Stomach (tissue), 9 donors: ENCODE results near the gene CEP350. TPM values are rescaled to one million over a fixed set of nuclear protein-coding genes. Genes with fewer than 3 reads are reported as not detected.

Experiments
- DNase-seq, 2 donors: peaks; one replicate each; pipeline versions ENCODE4 v3.0.0 to v3.0.0-alpha.2; 2013 to 2019
- H3K27ac ChIP-seq, 5 donors: fragments of 200-600 bp in 4 of 5; sonication (generic) in 4 of 5; one replicate each; pipeline ENCODE4 v1.5.1; 2013 to 2019; ENCODE audit warnings: mild to moderate bottlenecking in 1 of 5, moderate library complexity in 1 of 5
- H3K27me3 ChIP-seq, 3 donors: fragments of 200-600 bp; sonication (generic); one replicate each; pipeline ENCODE4 v1.5.1; 2017 to 2019; ENCODE audit warnings: mixed run types in 1 of 3
- H3K36me3 ChIP-seq, 4 donors: fragments of 200-600 bp; sonication (generic); 1 replicate in 3 of 4; 2 replicates in 1 of 4; pipeline ENCODE4 v1.5.1; 2016 to 2019
- H3K4me1 ChIP-seq, 4 donors: fragments of 200-600 bp; sonication (generic); one replicate each; pipeline ENCODE4 v1.5.1; 2016 to 2019
- H3K4me3 ChIP-seq, 4 donors: fragments of 200-600 bp; sonication (generic) in 3 of 4; one replicate each; pipeline ENCODE4 v1.5.1; 2016 to 2019; ENCODE audit warnings: mild to moderate bottlenecking in 1 of 4
- H3K9me3 ChIP-seq, 4 donors: fragments of 200-600 bp; sonication (generic); one replicate each; pipeline ENCODE4 v1.5.1; 2016 to 2019
- CTCF ChIP-seq, 7 experiments: fragments of 450-650 bp in 4 of 7; fragments of 200-600 bp in 3 of 7; sonication (generic) in 3 of 7; IDR thresholded peaks; one replicate each; pipeline ENCODE4 v1.5.1; 2016 to 2019; ENCODE audit warnings: antibody characterized with exemption in 7 of 7, control low read depth in 2 of 7, mild to moderate bottlenecking in 1 of 7
- EP300 ChIP-seq: sonication (generic); formaldehyde crosslinking; IDR thresholded peaks from one replicate; pipeline ENCODE4 v1.6.1; 2017; ENCODE audit warnings: antibody characterized with exemption
- POLR2A ChIP-seq, 4 donors: fragments of 450-650 bp; IDR thresholded peaks; one replicate each; pipeline ENCODE4 v1.6.1; 2016; ENCODE audit warnings: antibody characterized with exemption in 4 of 4, control low read depth in 2 of 4, mild to moderate bottlenecking in 1 of 4, moderate library complexity in 1 of 4
- POLR2AphosphoS5 ChIP-seq, 3 donors: sonication (generic); formaldehyde crosslinking; IDR thresholded peaks; one replicate each; pipeline ENCODE4 v1.6.1; 2016; ENCODE audit warnings: antibody characterized with exemption in 3 of 3
- WGBS, 5 donors: extraction: QIAGEN DNeasy Blood & Tissue Kit in 3 of 5; methylation state at CpG; one replicate each; pipeline versions ENCODE4 v1.1.5 to v1.1.7; 2013 to 2018; 5-methylcytosine and 5-hydroxymethylcytosine counted together
- intact Hi-C: fragments of 100-400 bp; cut with DNase I; formaldehyde crosslinking; loops from one replicate; pipeline ENCODE4 v1.15.1; 2023; ENCODE audit warnings: low total_unique reads
- polyA plus RNA-seq, 3 donors: library from polyadenylated mRNA; stranded (reverse); fragments of 200-250 nt; gene quantifications; one replicate each; pipeline ENCODE4 v1.2.3, GENCODE V29; 2013
- total RNA-seq, 5 donors: library from RNA; depleted of rRNA; stranded (reverse); fragments of >200 nt; gene quantifications; one replicate each; pipeline versions ENCODE4 v1.1.0 to v1.2.3, GENCODE V29; 2014 to 2016
- donor health status: healthy with polysubstance abuse.
- donor health status: Bipolar disorder and iron deficiency.
- donor health status: healthy.

Gene CEP350
- total and polyA plus RNA-seq, 8 donors, result 2.4 to 150 (median 67.8) TPM

DNA sequence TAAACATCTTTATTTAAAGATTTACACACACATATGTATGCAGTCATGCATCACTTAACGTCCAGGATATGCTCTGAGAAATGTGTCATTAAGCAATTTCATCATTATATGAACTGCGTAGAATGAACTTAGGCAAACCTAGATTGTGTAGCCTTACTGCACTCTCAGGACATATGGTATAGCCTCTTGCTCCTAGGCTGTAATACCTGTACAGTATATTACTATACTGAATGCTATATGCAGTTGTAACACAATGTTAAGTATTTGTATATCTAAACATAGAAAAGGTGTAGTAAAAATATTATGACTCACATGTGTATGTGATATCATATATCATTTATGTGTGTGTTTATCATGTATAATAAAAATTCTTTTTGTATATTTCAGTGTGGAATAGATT is 126.9 kb downstream of the CEP350 start:
- intact Hi-C loops, result no loop called here
- no peaks in the 10 kb centered on the region for H3K27me3 ChIP-seq
- 84 to 93% (median 90%) methylated on average over 2 of the region's 2 CpGs for WGBS, 5 donors
- H3K9me3 ChIP-seq, result no peaks in the 10 kb centered on the region
- no peak overlapping the region for H3K4me3 ChIP-seq
- no peak for DNase-seq
- peaks cover 54 to 88% (median 84%) of the 10 kb centered on the region in 4 donors for H3K36me3 ChIP-seq
- no peak for TF ChIP-seq POLR2AphosphoS5 (IDR thresholded peaks at IDR 0.05)
- TF ChIP-seq CTCF (IDR thresholded peaks at IDR 0.05), result no peak
- no peak for TF ChIP-seq EP300
- TF ChIP-seq POLR2A (IDR thresholded peaks at IDR 0.05), result no peak
- H3K4me1 ChIP-seq, result no peaks in the 10 kb centered on the region
- no peak overlapping the region for H3K27ac ChIP-seq

DNA sequence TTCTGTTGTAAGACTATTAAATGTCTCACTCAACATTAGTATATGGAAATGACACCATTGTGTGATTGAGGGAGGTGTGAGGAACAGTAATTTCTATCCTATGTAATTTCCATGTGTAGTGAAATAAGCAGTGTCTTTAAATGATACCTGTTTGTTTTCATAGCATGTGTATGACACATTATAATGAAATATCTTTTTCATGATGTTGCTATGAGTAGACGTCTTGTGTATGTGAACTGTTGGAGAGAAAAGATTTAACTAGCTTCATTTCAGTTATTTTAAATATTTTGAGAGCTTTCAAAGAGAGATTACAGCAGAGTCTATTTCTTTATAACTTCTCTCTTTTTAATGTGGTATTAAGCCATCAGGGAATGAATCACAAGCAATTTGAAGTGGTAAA is 128.6 kb downstream of the CEP350 start:
- no peak overlapping the region for H3K4me3 ChIP-seq
- intact Hi-C loops, result no loop called here
- H3K9me3 ChIP-seq, result no peaks in the 10 kb centered on the region
- WGBS, 5 donors, result 66 to 86% (median 76%) methylated on average over 1 of the region's 1 CpG
- no peak for TF ChIP-seq POLR2AphosphoS5 (IDR thresholded peaks at IDR 0.05)
- TF ChIP-seq CTCF (IDR thresholded peaks at IDR 0.05), result no peak
- TF ChIP-seq POLR2A (IDR thresholded peaks at IDR 0.05), result no peak
- no peak for TF ChIP-seq EP300
- DNase-seq, result no peak
- H3K4me1 ChIP-seq, result no peaks in the 10 kb centered on the region
- no peak overlapping the region for H3K27ac ChIP-seq
- no peaks in the 10 kb centered on the region for H3K27me3 ChIP-seq
- H3K36me3 ChIP-seq, result peaks cover 40 to 84% (median 74%) of the 10 kb centered on the region in 4 donors

DNA sequence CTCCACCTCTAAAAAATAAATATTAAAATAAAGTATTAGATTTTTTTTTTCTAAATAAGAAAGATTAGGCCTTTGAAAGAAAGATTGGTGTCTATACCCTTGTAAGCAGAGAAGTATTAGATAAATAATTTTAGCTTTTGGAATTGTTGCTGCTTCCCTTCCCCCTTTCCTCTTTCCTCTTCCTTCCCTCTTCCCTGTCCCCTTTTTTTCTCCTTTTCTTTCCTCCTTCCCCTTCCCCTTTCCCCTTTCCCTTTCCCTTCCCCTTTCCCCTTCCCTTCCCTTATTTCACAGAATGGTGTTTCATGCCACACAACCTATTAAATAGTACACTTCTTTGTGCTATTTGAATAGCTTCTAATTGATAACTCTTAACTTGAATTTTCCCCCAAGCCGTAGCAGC is 130.3 kb downstream of the CEP350 start:
- H3K4me3 ChIP-seq, result no peak overlapping the region
- 95 to 100% (median 97%) methylated on average over 1 of the region's 1 CpG for WGBS, 5 donors
- H3K36me3 ChIP-seq, result peaks cover 33 to 85% (median 71%) of the 10 kb centered on the region in 4 donors
- no peaks in the 10 kb centered on the region for H3K9me3 ChIP-seq
- intact Hi-C loops, result no loop called here
- no peak for DNase-seq
- TF ChIP-seq POLR2A (IDR thresholded peaks at IDR 0.05) (no peak), POLR2AphosphoS5 (IDR thresholded peaks at IDR 0.05) (no peak), EP300 (no peak)
- no peaks in the 10 kb centered on the region for H3K4me1 ChIP-seq
- H3K27me3 ChIP-seq, result no peaks in the 10 kb centered on the region
- H3K27ac ChIP-seq, result no peak overlapping the region

GRCh38 chr1:180085331-180085730 is 130.7 kb downstream of the CEP350 start:
- DNase-seq, result no peak
- no peaks in the 10 kb centered on the region for H3K9me3 ChIP-seq
- H3K27me3 ChIP-seq, result no peaks in the 10 kb centered on the region
- intact Hi-C loops, result no loop called here
- H3K4me3 ChIP-seq, result no peak overlapping the region
- H3K36me3 ChIP-seq, result peaks cover 33 to 83% (median 69%) of the 10 kb centered on the region in 4 donors
- no peaks in the 10 kb centered on the region for H3K4me1 ChIP-seq
- no peak overlapping the region for H3K27ac ChIP-seq
- 88 to 98% (median 96%) methylated on average over 2 of the region's 2 CpGs for WGBS, 5 donors
- TF ChIP-seq EP300 (no peak), CTCF (IDR thresholded peaks at IDR 0.05) (no peak), POLR2A (IDR thresholded peaks at IDR 0.05) (no peak), POLR2AphosphoS5 (IDR thresholded peaks at IDR 0.05) (no peak)

DNA sequence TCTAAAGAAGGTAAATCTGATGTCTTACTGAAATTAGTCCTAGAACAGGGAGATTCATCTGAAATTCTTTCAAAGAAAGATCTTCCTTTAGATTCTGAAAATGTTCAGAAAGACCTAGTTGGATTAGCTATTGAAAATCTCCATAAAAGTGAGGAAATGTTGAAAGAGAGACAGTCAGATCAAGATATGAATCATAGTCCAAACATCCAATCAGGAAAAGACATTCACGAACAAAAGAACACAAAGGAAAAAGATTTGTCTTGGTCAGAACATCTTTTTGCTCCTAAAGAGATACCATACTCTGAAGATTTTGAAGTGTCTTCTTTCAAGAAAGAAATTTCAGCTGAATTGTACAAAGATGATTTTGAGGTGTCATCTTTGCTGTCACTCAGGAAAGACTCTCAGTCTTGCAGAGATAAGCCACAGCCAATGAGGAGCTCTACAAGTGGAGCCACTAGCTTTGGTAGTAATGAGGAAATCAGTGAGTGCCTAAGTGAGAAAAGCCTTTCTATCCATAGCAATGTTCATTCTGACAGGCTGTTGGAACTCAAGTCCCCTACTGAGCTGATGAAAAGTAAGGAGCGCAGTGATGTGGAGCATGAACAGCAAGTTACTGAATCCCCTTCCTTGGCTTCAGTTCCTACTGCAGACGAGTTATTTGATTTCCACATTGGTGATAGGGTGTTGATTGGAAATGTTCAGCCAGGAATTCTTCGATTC is 138.5 kb downstream of the CEP350 start:
- peaks cover 15 to 92% (median 87%) of the 10 kb centered on the region in 4 donors for H3K36me3 ChIP-seq
- DNase-seq, result no peak
- H3K4me1 ChIP-seq, result peaks cover 0 to 21% (median 7%) of the 10 kb centered on the region in 4 donors
- H3K9me3 ChIP-seq, result no peaks in the 10 kb centered on the region
- no peaks in the 10 kb centered on the region for H3K27me3 ChIP-seq
- intact Hi-C loops, result no loop called here
- H3K4me3 ChIP-seq, result no peak overlapping the region
- TF ChIP-seq POLR2AphosphoS5 (IDR thresholded peaks at IDR 0.05) (no peak), POLR2A (IDR thresholded peaks at IDR 0.05) (no peak), EP300 (no peak), CTCF (IDR thresholded peaks at IDR 0.05) (no peak)
- H3K27ac ChIP-seq, result no peak overlapping the region
- WGBS, 5 donors, result 83 to 91% (median 85%) methylated on average over 4 of the region's 4 CpGs
